GM18517 (cell line): ENCODE measurements around the gene CYFIP2.

ENCODE experiments used
- ATAC-seq: cut with Tn5 transposase; IDR thresholded peaks from one replicate; pipeline ENCODE4 v1.9.1; 2021; ENCODE audit warnings: mild to moderate bottlenecking, moderate library complexity; ENCODE audit not compliant: unreplicated experiment

CYFIP2 gene

GRCh38 chr5:157312492-157312891, 46.6 kb downstream of the CYFIP2 start:
- peak; percentile 89 for ATAC-seq

- ATAC-seq = no peak
Measured at GRCh38 chr5:157322581-157322980, 56.7 kb downstream of the CYFIP2 start.

GRCh38 chr5:157323107-157323706, 57.3 kb downstream of the CYFIP2 start:
- no peak for ATAC-seq

GRCh38 chr5:157324237-157324636, 58.3 kb downstream of the CYFIP2 start:
- ATAC-seq = no peak

GRCh38 chr5:157326440-157327005, 60.6 kb downstream of the CYFIP2 start:
- no peak for ATAC-seq

GRCh38 chr5:157327771-157328170, 61.8 kb downstream of the CYFIP2 start:
- ATAC-seq = no peak

- ATAC-seq = peak; percentile 80
Measured at GRCh38 chr5:157328277-157328912, 62.5 kb downstream of the CYFIP2 start.

- ATAC-seq = no peak
Measured at GRCh38 chr5:157331807-157332206, 65.9 kb downstream of the CYFIP2 start.

- ATAC-seq = no peak
Measured at GRCh38 chr5:157335534-157336422, 69.9 kb downstream of the CYFIP2 start.

GRCh38 chr5:157336423-157336744, 70.5 kb downstream of the CYFIP2 start:
- ATAC-seq = no peak

GRCh38 chr5:157339409-157339808, 73.5 kb downstream of the CYFIP2 start:
- ATAC-seq = no peak

- ATAC-seq = no peak
Measured at GRCh38 chr5:157342822-157343402, 77.0 kb downstream of the CYFIP2 start.

- ATAC-seq = no peak
Measured at GRCh38 chr5:157343842-157344790, 78.2 kb downstream of the CYFIP2 start.

GRCh38 chr5:157345067-157345466, 79.1 kb downstream of the CYFIP2 start:
- no peak for ATAC-seq

GRCh38 chr5:157345485-157345884, 79.6 kb downstream of the CYFIP2 start:
- ATAC-seq = no peak

- ATAC-seq = no peak
Measured at GRCh38 chr5:157347301-157348048, 81.6 kb downstream of the CYFIP2 start.

- ATAC-seq = no peak
Measured at GRCh38 chr5:157348049-157348400, 82.1 kb downstream of the CYFIP2 start.

GRCh38 chr5:157350939-157351801, 85.2 kb downstream of the CYFIP2 start:
- no peak for ATAC-seq

GRCh38 chr5:157351802-157352092, 85.8 kb downstream of the CYFIP2 start:
- no peak for ATAC-seq
